Loucy (cell line): ENCODE measurements around the gene GRN.
A peak's percentile ranks its signal among the peaks of the same experiment; 100 is the strongest.

Experiments
- H2AFZ ChIP-seq: fragments of 200-600 bp; sonication (generic); 2 replicates; pipeline ENCODE4 v1.6.0; 2016; ENCODE audit warnings: antibody characterized with exemption, mild to moderate bottlenecking, low read length, moderate library complexity
- H3F3A ChIP-seq: fragments of 200-600 bp; 2 replicates; pipeline ENCODE4 v1.6.0; 2016; ENCODE audit warnings: antibody characterized with exemption, low read depth, mild to moderate bottlenecking
- H3K27me3 ChIP-seq: fragments of 200-600 bp; sonication (generic); 2 replicates; pipeline ENCODE4 v1.6.1; 2014; ENCODE audit warnings: low read length, mild to moderate bottlenecking; ENCODE audit not compliant: insufficient read depth, poor library complexity, severe bottlenecking
- H3K36me3 ChIP-seq: fragments of 200-600 bp; sonication (generic); 2 replicates; pipeline ENCODE4 v1.6.1; 2016; ENCODE audit warnings: low read length; ENCODE audit not compliant: insufficient read depth
- H3K4me1 ChIP-seq: fragments of 200-600 bp; sonication (generic); 2 replicates; pipeline ENCODE4 v1.5.1; 2014; ENCODE audit warnings: low read length, mild to moderate bottlenecking; ENCODE audit not compliant: insufficient read depth, poor library complexity, severe bottlenecking
- H3K4me2 ChIP-seq: fragments of 200-600 bp; sonication (generic); 2 replicates; pipeline ENCODE4 v1.6.0; 2014; ENCODE audit warnings: antibody characterized with exemption, low read length, low read depth, mild to moderate bottlenecking; ENCODE audit not compliant: poor library complexity, severe bottlenecking
- H3K4me3 ChIP-seq: fragments of 200-600 bp; sonication (generic); 2 replicates; pipeline ENCODE4 v1.5.1; 2014; ENCODE audit warnings: low read length, mild to moderate bottlenecking, mixed read lengths; ENCODE audit not compliant: poor library complexity, severe bottlenecking
- H3K79me2 ChIP-seq: fragments of 200-600 bp; sonication (generic); 2 replicates; pipeline ENCODE4 v1.6.1; 2014; ENCODE audit warnings: low read length; ENCODE audit not compliant: insufficient read depth
- H3K9ac ChIP-seq: fragments of 200-600 bp; sonication (generic); 2 replicates; pipeline ENCODE4 v1.6.0; 2014; ENCODE audit warnings: mild to moderate bottlenecking, low read depth, low read length, moderate library complexity; ENCODE audit not compliant: poor library complexity, severe bottlenecking
- H3K9me2 ChIP-seq: fragments of 200-600 bp; sonication (generic); replicated peaks from 2 replicates; pipeline ENCODE4 v1.6.1; 2016; ENCODE audit warnings: low read depth, low read length, mixed read lengths
- H3K9me3 ChIP-seq: fragments of 200-600 bp; sonication (generic); 2 replicates; pipeline ENCODE4 v1.6.1; 2014; ENCODE audit warnings: mild to moderate bottlenecking, antibody characterized with exemption, low read length, low read depth; ENCODE audit not compliant: insufficient read depth
- H4K20me1 ChIP-seq: fragments of 200-600 bp; sonication (generic); 2 replicates; pipeline ENCODE4 v1.6.0; 2014; ENCODE audit warnings: antibody characterized with exemption, low read length, mild to moderate bottlenecking; ENCODE audit not compliant: insufficient read depth, poor library complexity, severe bottlenecking
- EZH2phosphoT487 ChIP-seq: fragments of 200-600 bp; IDR thresholded peaks from 2 replicates; pipeline ENCODE4 v1.6.1; 2018; ENCODE audit warnings: antibody characterized with exemption, mild to moderate bottlenecking, moderate library complexity, borderline replicate concordance
- TF ChIP-seq, protein P1 (sequence below): fragments of 200-600 bp; sonication (generic); conservative IDR thresholded peaks from 2 replicates; pipeline ENCODE4 v1.5.1; 2014; ENCODE audit warnings: mild to moderate bottlenecking, antibody characterized with exemption, low read length

Gene GRN

DNA sequence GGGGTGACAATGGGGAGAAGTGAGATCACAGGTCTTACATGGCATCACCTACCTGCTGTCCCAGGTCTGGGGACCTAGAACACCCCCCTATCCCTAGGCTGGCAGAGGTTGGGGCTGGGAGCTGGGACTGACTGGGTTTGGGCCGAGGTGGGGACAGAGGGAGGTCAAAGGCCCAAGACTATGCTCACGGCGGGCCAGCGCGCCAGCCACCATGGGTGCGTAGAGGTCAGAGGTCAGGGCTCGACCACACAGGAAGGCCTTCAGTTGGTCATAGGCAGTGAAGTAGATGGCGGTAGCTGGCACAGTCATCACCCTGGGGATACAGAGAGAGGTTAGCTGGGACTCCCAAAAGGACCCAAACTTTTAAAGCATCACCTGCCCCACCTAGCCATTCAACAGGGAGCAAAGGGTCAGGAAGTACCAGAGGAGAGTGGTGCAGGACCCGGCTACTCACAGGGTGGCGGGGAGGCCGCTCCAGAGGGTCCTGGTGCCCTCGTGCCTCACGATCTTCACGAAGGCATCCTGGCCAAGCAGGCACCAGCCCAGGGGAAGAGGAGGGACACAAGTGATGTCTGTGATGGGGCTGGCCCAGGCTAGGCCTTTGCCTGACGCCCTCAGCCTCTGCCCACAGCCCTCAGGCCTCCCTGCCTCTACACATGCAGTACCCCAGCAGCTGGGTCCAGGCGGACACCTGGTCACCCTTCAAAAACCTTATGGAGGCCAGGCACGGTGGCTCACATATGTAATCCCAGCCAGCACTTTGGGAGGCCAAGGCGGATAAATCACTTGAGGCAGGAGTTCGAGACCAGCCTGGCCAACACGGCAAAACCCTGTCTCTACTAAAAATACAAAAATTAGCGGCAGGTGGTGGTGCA is 23.6 kb upstream of the GRN start:
- Histone ChIP-seq H3K4me1 (peaks cover 8% of the 10 kb centered on the region), H2AFZ (no peak overlapping the region), H3K9me3 (no peaks in the 10 kb centered on the region), H3K9ac (no peak overlapping the region), H3F3A (no peaks in the 10 kb centered on the region), H3K4me2 (no peak overlapping the region), H3K36me3 (peaks cover 9% of the 10 kb centered on the region; the same call in 1 of the 2 replicates), H3K4me3 (no peak overlapping the region), H3K27me3 (no peaks in the 10 kb centered on the region), H3K9me2 (no peaks in the 10 kb centered on the region), H3K79me2 (peaks cover 12% of the 10 kb centered on the region), H4K20me1 (no peaks in the 10 kb centered on the region)
- no peak for TF ChIP-seq EZH2phosphoT487
- TF ChIP-seq, protein P1, sequence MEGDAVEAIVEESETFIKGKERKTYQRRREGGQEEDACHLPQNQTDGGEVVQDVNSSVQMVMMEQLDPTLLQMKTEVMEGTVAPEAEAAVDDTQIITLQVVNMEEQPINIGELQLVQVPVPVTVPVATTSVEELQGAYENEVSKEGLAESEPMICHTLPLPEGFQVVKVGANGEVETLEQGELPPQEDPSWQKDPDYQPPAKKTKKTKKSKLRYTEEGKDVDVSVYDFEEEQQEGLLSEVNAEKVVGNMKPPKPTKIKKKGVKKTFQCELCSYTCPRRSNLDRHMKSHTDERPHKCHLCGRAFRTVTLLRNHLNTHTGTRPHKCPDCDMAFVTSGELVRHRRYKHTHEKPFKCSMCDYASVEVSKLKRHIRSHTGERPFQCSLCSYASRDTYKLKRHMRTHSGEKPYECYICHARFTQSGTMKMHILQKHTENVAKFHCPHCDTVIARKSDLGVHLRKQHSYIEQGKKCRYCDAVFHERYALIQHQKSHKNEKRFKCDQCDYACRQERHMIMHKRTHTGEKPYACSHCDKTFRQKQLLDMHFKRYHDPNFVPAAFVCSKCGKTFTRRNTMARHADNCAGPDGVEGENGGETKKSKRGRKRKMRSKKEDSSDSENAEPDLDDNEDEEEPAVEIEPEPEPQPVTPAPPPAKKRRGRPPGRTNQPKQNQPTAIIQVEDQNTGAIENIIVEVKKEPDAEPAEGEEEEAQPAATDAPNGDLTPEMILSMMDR: no peak

DNA sequence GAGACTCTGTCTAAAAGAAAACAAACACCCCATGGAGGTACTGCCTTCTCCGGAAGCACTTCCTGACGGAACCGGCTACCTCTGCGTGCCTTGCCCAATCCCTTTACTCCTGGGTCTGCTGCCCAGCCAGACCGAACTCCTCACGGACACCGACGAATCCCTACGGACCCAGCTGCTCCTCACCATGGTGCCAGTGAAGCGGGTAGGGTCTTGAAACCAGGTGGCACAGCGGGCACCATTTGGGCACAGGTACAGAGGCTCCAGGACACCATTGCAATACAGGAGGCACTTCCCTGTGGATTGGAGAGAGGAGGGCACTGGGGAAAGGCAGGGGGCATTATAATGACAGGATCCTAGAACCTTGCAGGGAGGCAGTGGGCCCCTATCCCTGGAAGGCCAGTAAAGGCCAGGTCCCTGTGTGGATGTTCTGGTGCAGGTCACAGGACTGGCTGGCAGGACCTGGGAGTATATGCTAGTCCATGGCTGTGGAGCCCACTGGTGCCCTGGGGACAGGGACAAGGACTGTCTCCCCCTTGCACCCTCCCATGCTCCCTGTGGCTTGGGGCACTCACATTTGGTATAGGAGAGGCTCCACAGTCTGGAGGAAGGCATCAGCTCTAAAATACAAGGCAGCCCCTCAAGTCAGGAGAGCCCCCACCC is 22.7 kb upstream of the GRN start:
- H3K4me3 ChIP-seq: no peak overlapping the region
- peaks cover 12% of the 10 kb centered on the region for H3K79me2 ChIP-seq
- H3K36me3 ChIP-seq: peaks cover 9% of the 10 kb centered on the region; the same call in 1 of the 2 replicates
- H4K20me1 ChIP-seq: no peaks in the 10 kb centered on the region
- H3K9me2 ChIP-seq: no peaks in the 10 kb centered on the region
- TF ChIP-seq, protein P1: no peak
- TF ChIP-seq EZH2phosphoT487: no peak
- H3K4me2 ChIP-seq: no peak overlapping the region
- H3K9ac ChIP-seq: no peak overlapping the region
- no peak overlapping the region for H2AFZ ChIP-seq
- H3K4me1 ChIP-seq: peaks cover 8% of the 10 kb centered on the region
- H3K27me3 ChIP-seq: no peaks in the 10 kb centered on the region
- H3F3A ChIP-seq: no peaks in the 10 kb centered on the region
- no peaks in the 10 kb centered on the region for H3K9me3 ChIP-seq

GRCh38 chr17:44323359-44324091 is 21.6 kb upstream of the GRN start:
- Histone ChIP-seq H4K20me1 (no peaks in the 10 kb centered on the region), H3K9ac (peak overlapping the region; percentile 77), H3K27me3 (no peaks in the 10 kb centered on the region), H3K36me3 (peaks cover 9% of the 10 kb centered on the region; the same call in 1 of the 2 replicates), H3K79me2 (peaks cover 12% of the 10 kb centered on the region), H3K9me3 (no peaks in the 10 kb centered on the region), H3K9me2 (no peaks in the 10 kb centered on the region), H3F3A (no peaks in the 10 kb centered on the region), H3K4me2 (peak overlapping the region; percentile 95), H3K4me3 (peak overlapping the region; percentile 77), H3K4me1 (peaks cover 8% of the 10 kb centered on the region), H2AFZ (no peak overlapping the region)
- TF ChIP-seq, protein P1: no peak
- no peak for TF ChIP-seq EZH2phosphoT487
